ENCODE data around the gene PRUNE2. TPM values are rescaled to one million over a fixed set of nuclear protein-coding genes. Genes with fewer than 3 reads are reported as not detected.

The PRUNE2 gene
- total and polyA plus RNA-seq, 2 of the 13 experiments (the other 11 are each of a cell fraction or from before 2014, with no cell fraction given): 0.02 TPM; not detected in 1

DNA sequence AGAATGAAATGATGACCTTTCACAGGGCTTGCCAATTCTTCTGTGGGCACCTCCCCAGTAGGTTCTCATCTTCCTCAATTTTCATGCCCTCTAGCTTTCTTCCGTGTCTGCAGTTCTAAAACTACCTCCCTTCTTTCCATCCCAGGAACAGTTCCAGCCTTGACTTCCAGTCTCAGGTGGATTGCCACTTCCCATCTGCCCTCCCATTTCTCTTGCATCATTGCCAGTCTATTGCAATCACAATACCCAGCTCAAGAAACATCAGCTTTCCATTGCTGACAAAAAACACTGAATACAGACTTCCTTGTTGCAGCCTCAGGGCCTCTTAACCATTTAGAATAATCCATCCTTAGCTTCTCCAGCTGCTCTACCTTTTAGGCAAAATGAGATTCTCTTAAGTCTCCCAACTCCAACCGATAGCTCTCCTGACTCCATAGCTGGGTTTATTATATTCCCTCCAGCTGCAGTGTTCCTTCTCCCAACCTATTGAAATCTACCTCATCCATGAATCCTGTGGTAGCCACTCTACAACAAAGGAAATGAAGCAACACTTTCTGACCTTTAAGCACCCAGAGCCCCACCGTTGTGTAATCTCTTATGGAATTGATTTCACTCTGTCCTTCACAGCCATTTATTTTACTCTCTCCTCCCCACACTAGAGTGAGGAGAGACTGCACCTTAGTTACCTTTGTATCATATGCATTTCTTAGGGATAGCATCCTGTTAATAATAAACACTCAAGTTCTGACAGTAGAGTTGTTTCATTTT, 217.3 kb downstream of the PRUNE2 start (continued):
- no peak for TF ChIP-seq ELK4 (CRISPR knock-in tag; IDR thresholded peaks at IDR 0.05; ENCODE audit: borderline replicate concordance)
- TF ChIP-seq FOXC1 (CRISPR knock-in tag; IDR thresholded peaks at IDR 0.05; ENCODE audit: borderline replicate concordance): no peak
- peak; percentile 91 for TF ChIP-seq HNF4A (CRISPR knock-in tag; IDR thresholded peaks at IDR 0.05)
- TF ChIP-seq FOXA3 (CRISPR knock-in tag; IDR thresholded peaks at IDR 0.05): peak; percentile 44
- TF ChIP-seq NR2F6 (IDR thresholded peaks at IDR 0.05): peak; percentile 86
- TF ChIP-seq NR2F6 (CRISPR knock-in tag; IDR thresholded peaks at IDR 0.05): peak; percentile 69
- 0 out of 2 replicates have a peak, but pooled peaks have one; percentile 26 for TF ChIP-seq ZNF12 (CRISPR knock-in tag; IDR thresholded peaks at IDR 0.05)
- peak; percentile 56; the same call in 1 of the 2 replicates for TF ChIP-seq ZNF331 (CRISPR knock-in tag; IDR thresholded peaks at IDR 0.05)
- TF ChIP-seq FOXP1 (IDR thresholded peaks at IDR 0.05): no peak
- TF ChIP-seq FOXP1 (CRISPR knock-in tag; IDR thresholded peaks at IDR 0.05): peak; percentile 41; the same call in 1 of the 2 replicates
- peak; percentile 39; the same call in 1 of the 2 replicates for TF ChIP-seq EHMT2 (IDR thresholded peaks at IDR 0.05; ENCODE audit: borderline replicate concordance, low read depth, low read length)
- TF ChIP-seq HOXA9 (CRISPR knock-in tag; IDR thresholded peaks at IDR 0.05; ENCODE audit: borderline replicate concordance): no peak
- peak; percentile 32; the same call in 1 of the 2 replicates for TF ChIP-seq ZNF3 (CRISPR knock-in tag; IDR thresholded peaks at IDR 0.05)
- no peak for TF ChIP-seq AGO2 (optimal IDR thresholded peaks at IDR 0.05; ENCODE audit: low read depth, low read length)
- TF ChIP-seq BHLHE40 (IDR thresholded peaks at IDR 0.05; ENCODE audit: low read length): 0 out of 2 replicates have a peak, but pooled peaks have one; percentile 23
- peak; percentile 73 for TF ChIP-seq PPARG (CRISPR knock-in tag; conservative IDR thresholded peaks at IDR 0.05)
- TF ChIP-seq, protein P1, sequence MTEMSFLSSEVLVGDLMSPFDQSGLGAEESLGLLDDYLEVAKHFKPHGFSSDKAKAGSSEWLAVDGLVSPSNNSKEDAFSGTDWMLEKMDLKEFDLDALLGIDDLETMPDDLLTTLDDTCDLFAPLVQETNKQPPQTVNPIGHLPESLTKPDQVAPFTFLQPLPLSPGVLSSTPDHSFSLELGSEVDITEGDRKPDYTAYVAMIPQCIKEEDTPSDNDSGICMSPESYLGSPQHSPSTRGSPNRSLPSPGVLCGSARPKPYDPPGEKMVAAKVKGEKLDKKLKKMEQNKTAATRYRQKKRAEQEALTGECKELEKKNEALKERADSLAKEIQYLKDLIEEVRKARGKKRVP (CRISPR knock-in tag; IDR thresholded peaks at IDR 0.05): peak in 1 of 2 experiments; percentile 65; a peak in 2 of 4 replicates
- peak; percentile 66; the same call in 1 of the 2 replicates for TF ChIP-seq ZNF614 (CRISPR knock-in tag; IDR thresholded peaks at IDR 0.05; ENCODE audit: borderline replicate concordance)
- TF ChIP-seq, protein P2, sequence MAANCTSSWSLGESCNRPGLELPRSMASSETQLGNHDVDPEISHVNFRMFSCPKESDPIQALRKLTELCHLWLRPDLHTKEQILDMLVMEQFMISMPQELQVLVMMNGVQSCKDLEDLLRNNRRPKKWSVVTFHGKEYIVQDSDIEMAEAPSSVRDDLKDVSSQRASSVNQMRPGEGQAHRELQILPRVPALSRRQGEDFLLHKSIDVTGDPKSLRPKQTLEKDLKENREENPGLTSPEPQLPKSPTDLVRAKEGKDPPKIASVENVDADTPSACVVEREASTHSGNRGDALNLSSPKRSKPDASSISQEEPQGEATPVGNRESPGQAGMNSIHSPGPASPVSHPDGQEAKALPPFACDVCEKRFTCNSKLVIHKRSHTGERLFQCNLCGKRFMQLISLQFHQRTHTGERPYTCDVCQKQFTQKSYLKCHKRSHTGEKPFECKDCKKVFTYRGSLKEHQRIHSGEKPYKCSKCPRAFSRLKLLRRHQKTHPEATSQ (CRISPR knock-in tag; IDR thresholded peaks at IDR 0.05; ENCODE audit: borderline replicate concordance): 0 out of 2 replicates have a peak, but pooled peaks have one; percentile 62
- peak; percentile 24; the same call in 1 of the 2 replicates for TF ChIP-seq HMG20A (CRISPR knock-in tag; IDR thresholded peaks at IDR 0.05; ENCODE audit: borderline replicate concordance)
- 0 out of 2 replicates have a peak, but pooled peaks have one; percentile 19 for TF ChIP-seq HDAC1 (CRISPR knock-in tag; IDR thresholded peaks at IDR 0.05)
- TF ChIP-seq, protein P3, sequence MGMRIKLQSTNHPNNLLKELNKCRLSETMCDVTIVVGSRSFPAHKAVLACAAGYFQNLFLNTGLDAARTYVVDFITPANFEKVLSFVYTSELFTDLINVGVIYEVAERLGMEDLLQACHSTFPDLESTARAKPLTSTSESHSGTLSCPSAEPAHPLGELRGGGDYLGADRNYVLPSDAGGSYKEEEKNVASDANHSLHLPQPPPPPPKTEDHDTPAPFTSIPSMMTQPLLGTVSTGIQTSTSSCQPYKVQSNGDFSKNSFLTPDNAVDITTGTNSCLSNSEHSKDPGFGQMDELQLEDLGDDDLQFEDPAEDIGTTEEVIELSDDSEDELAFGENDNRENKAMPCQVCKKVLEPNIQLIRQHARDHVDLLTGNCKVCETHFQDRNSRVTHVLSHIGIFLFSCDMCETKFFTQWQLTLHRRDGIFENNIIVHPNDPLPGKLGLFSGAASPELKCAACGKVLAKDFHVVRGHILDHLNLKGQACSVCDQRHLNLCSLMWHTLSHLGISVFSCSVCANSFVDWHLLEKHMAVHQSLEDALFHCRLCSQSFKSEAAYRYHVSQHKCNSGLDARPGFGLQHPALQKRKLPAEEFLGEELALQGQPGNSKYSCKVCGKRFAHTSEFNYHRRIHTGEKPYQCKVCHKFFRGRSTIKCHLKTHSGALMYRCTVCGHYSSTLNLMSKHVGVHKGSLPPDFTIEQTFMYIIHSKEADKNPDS (CRISPR knock-in tag; IDR thresholded peaks at IDR 0.05): no peak
- peak; percentile 40; the same call in 1 of the 2 replicates for TF ChIP-seq PHF21A (CRISPR knock-in tag; IDR thresholded peaks at IDR 0.05)
- TF ChIP-seq ZNF644 (CRISPR knock-in tag; IDR thresholded peaks at IDR 0.05; ENCODE audit: low read depth): peak; percentile 82
- TF ChIP-seq FOXJ3 (CRISPR knock-in tag; IDR thresholded peaks at IDR 0.05; ENCODE audit: borderline replicate concordance): peak; percentile 39; the same call in 1 of the 2 replicates
- no peak for TF ChIP-seq ZNF451 (CRISPR knock-in tag; IDR thresholded peaks at IDR 0.05)

Data from HepG2 (cell line).